Raji (cell line): ENCODE data around the gene SPATS2.

Experiments
- POLR2A ChIP-seq: IDR thresholded peaks from 2 replicates; pipeline ENCODE4 v1.6.1; 2011; ENCODE audit warnings: low read depth, low read length, control low read depth; ENCODE audit not compliant: insufficient read depth

SPATS2 gene

DNA sequence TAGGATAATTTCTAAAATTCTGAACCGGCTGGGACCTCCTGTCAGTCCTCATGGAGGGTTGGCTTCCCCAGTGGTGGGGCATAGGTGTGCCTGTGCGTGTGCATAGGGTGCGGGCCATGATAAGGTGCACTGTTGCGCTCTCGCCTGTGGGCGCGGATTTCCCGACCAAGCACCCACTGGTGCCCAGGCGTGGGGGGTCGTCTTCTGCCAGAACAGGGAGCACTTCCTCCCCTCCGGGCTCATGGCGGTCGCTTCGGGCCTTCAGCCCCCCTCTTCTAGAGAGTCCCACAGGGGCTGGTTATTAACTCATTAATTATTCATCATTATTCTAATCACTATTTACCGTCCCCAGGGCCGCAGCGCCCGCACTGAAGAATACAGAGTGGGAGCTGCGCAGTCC is 33.0 kb upstream of the SPATS2 start:
- no peak for TF ChIP-seq POLR2A

GRCh38 chr12:49334681-49335080 is 32.6 kb upstream of the SPATS2 start:
- no peak for TF ChIP-seq POLR2A

GRCh38 chr12:49335118-49335954 is 31.9 kb upstream of the SPATS2 start:
- TF ChIP-seq POLR2A: no peak

DNA sequence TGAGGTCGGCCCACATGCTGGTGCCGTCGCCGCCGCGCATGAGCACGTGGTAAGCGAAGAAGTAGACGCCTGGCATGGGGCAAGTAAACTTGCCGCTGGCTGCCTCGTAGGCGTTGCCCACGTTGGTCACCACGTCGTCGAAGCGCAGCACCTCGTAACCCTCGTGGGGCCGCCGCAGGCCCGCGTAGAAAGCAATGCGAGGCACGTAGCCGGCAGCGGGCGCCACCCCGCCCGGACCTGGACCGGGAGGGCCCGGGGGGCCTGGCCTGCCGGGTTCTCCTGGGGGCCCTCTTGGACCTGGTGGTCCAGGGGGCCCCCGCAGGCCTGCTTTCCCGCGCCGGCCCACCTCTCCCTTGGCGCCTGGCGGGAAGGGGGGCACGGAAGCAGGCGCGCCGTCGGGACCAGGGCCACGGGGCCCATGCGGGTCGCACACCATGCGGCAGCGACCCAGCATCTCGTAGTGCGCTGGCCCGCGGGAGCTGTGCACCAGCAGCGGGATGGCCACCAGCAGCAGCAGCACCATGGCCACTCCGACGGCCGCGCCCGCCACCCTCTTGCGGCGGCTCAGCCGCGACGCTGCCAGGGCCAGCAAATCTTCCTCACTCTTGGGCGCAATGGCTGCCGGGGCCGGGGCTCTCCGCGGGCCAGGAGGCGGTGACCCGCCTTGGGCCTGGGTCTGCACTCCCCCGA is 31.2 kb upstream of the SPATS2 start:
- TF ChIP-seq POLR2A: no peak

GRCh38 chr12:49336645-49337584 is 30.3 kb upstream of the SPATS2 start, which contains the start of gene C1QL4:
Gene C1QL4, minus strand, starts transcription at chr12:49337188. Its CDS starts 711 bp downstream, at chr12:49336477.
- TF ChIP-seq POLR2A: no peak

DNA sequence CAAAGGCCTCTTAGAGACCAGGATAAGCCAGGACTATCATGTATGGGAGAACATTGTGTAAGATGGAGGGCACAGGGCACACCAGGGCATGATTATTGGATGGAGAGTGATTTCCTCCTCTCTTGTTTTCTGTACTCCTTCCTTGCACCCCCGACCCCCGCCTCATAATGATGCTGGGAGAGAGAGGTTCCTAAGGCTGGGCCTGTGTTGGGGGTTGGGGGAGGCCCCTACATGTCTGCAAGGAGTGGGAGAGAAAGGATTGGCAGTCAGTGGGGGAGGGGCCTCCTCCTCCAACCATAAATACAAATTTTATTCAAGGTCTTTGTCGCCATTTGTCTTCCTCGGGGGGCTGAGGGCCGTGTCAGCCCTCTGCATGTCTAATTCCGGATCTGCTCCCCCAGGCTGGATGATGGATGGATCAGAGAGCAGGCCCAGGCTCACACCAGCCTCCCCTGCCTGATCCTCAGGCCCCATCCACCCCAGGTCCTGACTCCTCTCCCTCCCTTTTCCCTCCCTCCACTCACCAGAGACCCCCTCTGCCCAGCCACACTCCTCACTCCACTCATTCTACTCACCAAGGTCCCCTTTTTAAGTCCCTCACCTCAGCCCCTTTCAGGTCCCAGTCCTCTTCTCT is 28.3 kb upstream of the SPATS2 start:
- TF ChIP-seq POLR2A: no peak

DNA sequence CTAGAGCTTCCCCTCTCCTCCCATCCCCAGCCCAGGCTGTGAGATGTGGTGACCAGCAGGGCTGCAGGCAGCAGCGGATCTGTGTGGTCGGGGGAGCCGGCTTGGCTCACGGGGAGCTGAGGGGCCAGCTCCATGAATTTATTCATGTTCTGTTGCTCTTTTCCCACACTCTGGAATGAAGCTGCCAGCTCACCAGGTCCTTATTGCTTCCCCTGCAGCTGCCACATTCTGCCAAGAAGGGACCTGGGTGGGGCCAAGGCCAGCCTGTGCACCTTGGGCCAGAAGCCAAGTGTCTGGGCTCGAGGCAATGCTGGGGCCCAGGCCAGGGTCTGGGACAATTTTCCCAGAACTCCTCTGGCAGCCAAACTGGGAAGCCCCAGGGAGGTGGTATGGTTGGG is 27.8 kb upstream of the SPATS2 start:
- TF ChIP-seq POLR2A: no peak

- TF ChIP-seq POLR2A: no peak
Measured at GRCh38 chr12:49340095-49340870, 27.0 kb upstream of the SPATS2 start.

GRCh38 chr12:49340971-49341776 is 26.1 kb upstream of the SPATS2 start:
- no peak for TF ChIP-seq POLR2A

DNA sequence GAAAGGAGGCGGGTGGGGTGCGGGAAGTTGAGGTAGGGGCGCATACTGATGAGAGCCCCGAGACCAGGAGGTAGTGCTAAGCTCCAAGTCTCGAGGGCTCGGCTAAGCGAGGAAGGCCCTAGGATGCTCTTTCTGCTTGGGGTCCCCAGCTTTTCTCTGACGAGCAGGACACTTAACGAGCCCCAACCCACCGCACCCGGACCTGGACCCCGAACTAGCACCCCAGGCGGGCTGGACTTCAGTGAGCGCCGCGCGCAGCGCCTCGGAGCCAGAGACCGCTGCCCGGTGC is 25.5 kb upstream of the SPATS2 start:
- TF ChIP-seq POLR2A: no peak

DNA sequence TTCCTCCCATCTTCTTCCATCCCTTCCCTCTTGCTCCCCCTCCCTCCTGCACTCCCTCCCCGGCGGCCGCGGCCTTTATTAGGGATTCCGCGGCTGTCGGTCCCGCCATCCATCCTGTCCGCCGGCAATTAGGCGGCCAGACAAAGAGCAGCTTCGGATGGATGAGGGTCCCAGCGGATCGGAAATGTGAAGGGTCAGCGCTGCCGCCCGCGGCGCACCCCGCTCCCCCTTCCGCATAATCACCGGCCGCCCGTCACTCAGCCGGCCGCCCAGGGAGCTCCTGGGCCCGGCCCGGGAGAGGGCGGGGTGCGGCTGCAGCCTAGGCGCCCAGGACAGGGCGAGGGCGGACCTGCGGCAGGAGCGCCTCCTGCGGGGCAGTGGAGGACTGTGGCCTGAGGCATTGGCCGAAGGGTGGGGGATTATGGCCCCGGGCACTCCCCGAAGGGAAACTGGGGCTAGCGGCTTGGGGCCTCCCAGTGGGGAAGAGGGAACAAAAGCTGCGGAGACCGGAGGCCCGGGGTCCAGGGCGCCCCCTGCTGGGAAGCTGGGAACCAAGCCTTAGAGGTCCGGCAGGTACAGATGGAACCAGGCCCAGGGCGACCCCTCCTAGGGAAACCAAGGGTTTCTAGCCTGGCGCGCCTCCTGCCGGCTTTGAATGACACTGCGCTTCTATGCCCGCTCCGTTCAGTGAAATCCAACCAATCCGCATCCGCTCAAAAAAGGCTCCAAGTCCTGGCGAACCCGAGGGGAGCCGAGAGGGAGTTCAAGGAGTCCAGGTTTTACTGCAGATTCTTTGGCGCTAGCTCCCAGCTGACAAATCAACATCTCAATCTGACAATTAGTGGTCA is 25.0 kb upstream of the SPATS2 start:
- no peak for TF ChIP-seq POLR2A

DNA sequence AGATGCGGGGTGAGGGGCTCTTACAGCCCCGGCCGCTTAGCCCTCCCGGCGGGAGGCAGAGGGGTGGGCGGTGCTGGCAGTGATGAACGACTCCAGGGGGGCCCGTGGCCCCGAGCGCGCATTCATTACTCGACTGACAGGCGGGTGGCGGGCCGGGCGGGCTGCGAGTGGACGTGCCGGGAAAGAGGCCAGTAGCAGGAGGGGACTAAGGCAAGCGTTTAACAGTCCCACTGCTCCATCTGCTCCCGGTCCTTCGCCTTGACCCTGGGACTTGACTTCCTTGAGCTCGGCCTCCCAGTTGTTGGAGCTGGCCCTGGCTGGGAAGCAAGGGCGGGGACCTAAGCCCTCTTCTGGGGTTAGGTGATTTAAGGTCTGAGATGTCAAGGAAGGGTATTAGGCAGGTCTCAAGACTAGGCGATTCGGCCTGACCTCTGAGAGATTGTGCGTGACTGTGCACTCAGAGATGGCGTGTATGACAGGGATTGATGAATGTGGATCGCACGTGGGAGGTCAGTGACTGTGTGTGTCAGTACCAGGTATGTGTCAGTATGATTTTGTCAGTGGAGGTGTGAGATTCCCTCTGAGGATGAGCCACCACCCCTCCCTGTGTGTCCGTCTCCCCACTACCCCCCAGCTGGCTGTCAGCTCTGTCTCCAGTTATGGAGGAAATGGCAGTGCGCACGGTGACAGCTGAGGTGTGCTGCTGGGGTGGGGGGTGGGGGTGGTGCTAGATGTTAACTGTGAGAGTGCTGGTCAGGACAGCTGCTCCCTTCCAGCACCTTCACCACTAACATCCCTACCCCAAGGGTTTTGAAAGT is 24.1 kb upstream of the SPATS2 start:
- TF ChIP-seq POLR2A: no peak
